ENCODE data around the gene CEP55.
"Not testable (repeated sequence)": the region's sequence is repeated elsewhere in the genome, so short reads cannot be mapped to it uniquely, and the experiment has no call there.

Gene CEP55

DNA sequence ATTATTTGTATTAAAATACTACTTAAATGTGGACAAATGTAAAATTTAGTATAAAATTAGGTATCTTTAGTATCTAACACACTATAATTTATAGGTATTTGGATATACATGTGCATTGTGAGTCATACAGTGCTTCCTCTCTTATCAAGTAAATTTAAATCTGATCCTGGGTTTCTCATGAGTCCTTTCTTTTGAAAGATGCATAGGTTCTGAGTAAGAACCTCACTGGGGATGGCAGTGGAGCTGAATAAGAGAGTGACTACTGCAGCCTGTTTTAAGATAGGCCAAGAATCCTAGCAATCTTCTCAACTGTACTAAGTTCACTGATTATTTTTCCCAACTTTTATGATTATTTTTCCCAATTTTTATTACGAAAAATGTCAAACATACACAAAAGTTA is 16.2 kb downstream of the CEP55 start:
- DNase-seq (ENCODE audit: low spot score) = no peak
- no peak for FAIRE-seq

DNA sequence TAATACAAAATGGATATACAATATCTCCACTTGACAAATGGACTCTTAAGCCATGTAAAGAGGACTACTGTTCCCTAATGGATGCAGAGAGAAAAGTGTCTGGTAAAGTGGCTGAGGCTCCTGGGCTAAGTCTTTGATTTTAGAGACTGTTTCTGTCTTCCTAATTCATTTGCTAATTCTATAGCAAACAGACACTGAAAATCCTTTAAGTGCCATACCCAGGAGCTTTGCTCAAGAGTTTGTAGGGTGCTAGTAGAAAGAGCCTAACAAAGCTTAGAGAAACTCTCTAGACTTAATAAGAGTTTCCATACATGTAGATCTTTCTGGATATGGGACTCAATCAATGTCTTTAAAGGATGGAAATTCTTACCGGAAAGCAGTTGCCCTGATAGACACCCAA is 16.7 kb downstream of the CEP55 start:
- FAIRE-seq (no peak), DNase-seq (ENCODE audit: low spot score) (no peak)

DNA sequence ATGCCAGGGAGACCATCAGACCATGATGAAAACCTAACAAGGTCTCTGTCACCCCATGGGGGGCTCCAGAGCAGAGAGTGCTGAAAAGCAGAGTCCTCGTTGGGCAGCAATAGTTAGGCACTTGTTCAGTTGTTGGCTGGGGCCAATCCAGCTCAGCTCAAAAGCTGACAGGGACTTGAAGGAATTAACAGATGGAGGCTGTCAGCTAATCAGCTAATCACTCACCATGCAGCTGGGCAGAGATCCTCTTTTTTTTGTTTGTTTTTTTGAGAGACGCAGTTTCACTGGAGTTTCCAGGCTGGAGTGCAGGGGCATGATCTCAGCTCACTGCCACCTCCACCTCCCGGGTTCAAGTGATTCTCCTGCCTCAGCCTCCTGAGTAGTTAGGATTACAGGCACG is 18.1 kb downstream of the CEP55 start:
- DNase-seq (ENCODE audit: low spot score) = no peak
- no peak for FAIRE-seq

DNA sequence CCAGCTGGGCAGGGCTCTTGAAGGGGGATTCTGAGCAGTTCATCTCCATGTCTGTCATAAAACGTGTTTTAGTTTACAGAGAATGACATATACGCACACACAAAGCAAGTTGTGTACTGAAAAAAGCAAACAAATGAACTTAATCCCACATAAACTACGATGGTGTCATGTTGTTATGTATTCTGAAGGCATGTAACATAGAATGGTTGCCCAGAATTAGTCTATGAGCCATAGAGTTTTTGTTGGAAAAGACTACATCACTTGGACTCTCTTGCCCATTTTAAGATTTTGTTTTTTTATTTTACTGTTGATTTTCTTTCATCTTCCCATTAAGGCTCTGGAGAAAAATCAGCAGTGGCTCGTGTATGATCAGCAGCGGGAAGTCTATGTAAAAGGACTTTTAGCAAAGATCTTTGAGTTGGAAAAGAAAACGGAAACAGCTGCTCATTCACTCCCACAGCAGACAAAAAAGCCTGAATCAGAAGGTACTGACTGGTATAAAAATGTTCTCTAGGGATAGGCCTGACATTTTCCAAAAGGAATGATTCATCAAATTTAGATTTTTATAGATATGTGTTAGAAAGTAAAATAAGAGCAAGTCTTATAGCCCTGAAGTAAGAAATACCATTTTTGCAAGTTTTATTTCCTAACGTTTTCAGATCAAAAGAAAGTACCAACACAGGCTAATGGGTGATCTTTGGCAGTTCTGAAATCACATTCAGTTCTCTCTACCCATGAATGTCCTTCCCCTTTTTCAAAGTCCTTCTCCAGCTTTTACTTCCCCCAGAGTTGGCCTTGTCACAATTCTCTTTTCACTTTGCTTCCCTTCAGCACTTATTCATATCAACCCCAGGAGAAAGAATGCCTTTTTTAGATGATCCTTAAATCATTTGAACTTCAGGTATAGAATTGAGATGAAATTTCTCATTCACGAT is 18.9 kb downstream of the CEP55 start:
- DNase-seq (ENCODE audit: low spot score) = no peak

DNA sequence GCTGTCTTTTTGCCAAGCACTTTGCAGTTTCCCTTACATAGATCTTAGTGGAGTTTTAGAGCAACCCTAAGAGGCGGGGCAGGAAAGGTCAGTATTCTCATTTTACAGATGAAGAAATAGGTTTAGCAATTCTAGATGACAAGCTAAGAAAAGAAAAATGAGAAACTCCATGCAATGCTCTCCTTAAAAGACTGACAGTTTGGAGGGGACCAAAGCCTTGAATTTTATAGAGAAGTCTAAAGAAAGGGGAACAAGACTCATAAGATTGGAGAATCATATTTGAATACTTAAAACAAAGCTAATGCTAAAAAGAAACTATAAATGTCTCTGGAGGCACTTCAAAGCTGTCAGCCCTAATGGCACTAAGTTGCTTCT is 19.6 kb downstream of the CEP55 start:
- FAIRE-seq (no peak), DNase-seq (ENCODE audit: low spot score) (no peak)

More for the DNA sequence above, 18.9 kb downstream of the CEP55 start:
- no peak for FAIRE-seq

DNA sequence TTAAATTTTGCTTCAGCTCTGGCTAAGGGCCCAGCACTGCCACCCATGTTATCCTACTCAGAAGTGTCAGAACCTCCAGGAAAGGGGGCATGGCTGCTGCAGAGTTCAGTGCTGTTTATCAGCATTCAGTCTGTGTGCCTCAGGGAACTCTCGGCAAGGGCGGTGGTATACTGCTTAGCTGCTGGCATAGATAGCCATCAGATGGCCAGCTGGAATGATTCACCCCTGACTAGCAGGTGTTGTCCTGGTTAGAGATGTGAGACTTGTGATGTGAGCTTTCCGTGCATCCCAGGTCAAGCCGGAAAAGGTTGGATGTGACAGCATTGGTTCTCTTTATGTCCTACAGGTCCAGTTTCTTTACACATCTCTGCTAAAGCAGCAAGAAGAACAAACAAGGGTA is 22.1 kb downstream of the CEP55 start:
- FAIRE-seq (no peak), DNase-seq (ENCODE audit: low spot score) (no peak)

DNA sequence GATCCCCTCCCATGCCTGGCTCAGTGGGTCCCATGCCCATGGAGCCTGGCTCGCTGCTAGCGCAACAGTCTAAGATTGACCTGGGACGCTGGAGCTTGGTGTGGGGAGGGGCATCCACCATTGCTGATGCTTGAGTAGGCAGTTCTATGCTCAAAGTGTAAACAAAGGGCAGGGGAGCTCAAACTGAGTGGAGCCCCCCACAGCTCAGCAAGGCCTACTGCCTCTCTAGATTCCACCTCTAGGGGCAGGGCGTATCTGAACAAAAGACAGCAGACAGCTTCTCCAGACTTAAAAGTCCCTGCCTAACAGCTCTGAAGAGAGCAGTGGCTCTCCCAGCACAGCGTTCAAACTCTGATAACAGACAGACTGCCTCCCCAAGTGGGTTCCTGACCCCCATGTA is 38.9 kb downstream of the CEP55 start:
- FAIRE-seq = no peak
- no peak for DNase-seq (ENCODE audit: low spot score)

DNA sequence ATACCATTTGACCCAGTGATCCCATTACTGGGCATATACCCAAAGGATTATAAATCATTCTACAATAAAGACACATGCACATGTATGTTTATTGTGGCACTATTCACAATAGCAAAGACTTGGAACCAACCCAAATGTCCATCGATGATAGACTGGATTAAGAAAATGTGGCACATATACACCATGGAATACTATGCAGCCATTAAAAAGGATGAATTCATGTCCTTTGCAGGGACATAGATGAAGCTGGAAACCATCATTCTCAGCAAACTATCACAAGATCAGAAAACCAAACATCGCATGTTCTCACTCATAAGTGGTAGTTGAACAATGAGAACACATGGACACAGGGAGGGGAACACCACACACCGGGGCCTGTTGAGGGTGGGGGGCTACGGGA is 44.5 kb downstream of the CEP55 start:
- DNase-seq (ENCODE audit: low spot score); FAIRE-seq: not testable (repeated sequence)

DNA sequence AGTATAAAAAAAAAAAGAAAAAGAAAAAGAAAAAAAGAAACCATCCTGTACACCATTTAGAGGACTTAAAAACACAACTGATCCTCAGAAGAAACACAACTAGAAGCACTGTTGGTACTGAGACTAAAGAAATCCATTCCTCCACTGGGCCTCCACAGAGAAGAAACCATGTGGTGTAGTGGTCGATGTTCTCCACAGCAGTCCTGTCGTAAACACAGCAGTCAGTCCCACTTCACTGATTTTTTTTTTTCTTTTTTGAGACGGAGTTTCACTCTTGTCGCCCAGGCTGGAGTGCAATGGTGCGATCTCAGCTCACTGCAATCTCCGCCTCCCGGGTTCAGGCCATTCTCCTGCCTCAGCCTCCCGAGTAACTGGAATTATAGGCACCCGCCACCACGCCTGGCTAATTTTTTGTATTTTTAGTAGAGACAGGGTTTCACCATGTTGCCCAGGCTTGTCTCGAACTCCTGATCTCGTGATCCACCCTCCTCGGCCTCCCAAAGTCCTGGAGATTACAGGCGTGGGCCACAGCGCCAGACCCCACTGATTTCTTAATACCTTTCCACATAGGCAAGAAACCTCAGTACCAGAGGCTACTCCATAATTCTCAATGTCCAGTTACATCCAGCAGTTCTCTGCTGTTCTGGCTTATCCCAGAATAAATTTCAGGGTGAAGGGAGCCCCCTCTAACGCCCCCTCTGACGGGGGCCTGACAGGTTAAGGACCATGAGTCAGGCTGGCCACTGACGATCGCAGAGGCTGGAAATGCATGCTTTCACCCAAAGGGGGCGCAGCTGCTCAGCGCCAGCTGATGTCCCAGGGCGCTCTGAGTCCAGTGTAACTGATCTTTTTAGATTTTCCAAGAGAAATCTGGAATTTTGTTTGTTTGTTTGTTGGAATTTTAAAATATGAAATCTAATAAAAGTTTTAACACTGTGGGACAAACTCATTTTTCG is 45.3 kb downstream of the CEP55 start:
- DNase-seq (ENCODE audit: low spot score) (peak; percentile 44), FAIRE-seq (no peak)

DNA sequence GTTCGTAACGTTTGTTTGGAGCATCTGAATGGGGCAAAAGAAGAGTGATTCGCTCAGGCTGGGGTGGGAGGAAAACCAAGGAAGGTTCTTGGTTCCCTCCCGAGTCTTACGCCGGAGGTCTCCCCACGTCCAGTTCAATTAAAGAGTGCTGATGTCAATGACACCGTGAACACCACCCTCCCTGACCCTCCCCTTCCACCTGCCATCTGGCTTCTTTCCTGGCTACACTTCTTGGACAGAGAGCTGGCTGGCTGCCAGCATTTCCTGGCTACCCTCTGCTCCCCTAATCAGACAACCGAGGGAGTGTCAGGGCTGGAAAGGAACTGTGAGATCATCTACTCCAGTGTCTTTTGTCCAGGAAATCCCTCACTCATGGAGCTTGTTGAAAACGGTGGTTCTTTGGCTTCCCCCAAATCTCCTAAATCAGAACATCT is 46.0 kb downstream of the CEP55 start:
- DNase-seq (ENCODE audit: low spot score) (peak; percentile 20), FAIRE-seq (no peak)

DNA sequence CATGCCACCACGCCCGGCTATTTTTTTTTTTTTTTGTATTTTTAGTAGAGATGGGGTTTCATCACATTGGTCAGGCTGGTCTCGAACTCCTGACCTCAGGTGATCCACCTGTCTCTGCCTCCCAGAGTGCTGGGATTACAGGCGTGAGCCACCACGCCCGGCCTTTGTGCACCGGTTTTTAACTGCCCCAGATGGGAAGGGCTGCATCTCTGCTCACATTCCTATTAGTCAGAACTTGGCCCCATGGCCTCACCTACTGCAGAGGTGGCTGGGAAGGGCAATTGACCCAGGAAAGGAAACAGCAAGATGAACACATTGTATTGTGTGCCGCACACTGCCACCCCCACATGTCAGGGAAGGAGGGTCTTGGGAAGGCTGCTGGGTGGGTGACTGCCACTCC is 50.6 kb downstream of the CEP55 start:
- DNase-seq (ENCODE audit: low spot score); FAIRE-seq: not testable (repeated sequence)

DNA sequence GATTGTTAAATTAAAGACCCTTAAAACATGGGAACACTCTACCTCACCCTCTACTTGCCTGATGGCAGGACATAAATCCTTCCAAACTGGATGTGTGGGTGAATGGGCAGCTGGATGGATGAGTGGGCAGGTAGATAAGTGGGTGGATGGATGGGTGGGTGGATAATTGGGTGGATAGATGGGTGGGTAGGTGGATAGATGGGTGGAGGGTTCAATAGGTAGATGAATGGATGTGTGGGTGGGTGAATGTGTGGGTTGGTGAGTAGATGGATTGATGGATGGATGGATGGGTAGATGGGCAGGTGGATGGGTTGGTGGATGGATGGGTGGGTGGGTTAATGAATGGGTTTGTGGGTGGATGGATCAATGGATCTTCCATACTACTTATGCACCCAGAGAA is 51.1 kb downstream of the CEP55 start:
- DNase-seq (ENCODE audit: low spot score) (no peak), FAIRE-seq (no peak)

DNA sequence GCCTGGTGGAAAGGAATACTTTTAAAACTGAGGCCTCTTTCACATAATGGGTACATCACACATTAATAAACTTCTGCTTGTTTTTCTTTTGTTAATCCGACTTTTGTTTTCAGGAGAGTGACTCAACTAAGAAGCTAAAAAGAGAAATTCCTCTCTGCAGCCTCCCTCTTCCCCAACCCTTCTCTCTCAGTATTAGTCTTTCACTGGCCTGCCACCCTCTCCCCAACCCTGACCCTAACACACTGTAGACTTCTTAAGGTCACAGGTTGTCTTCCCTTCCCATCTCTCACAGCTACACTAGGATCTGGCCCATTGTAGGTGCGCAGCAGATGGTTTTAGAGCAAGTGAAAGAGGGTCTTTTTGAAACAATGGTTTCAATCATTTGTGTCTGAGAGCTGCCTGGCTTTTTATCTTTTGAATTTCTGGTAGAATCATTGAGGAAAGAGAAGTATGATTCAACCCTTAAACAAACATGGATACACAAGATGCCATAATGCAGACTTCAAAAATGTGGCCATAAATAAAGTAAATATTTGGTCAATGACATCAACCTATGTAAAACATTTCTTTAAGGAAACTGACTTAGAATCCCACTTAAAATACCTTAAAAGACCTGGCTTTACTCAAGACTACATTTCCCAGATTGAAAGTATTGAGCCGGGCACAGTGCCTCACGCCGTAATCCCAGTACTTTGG is 52.1 kb downstream of the CEP55 start:
- DNase-seq (ENCODE audit: low spot score) (peak; percentile 23), FAIRE-seq (no peak)

DNA sequence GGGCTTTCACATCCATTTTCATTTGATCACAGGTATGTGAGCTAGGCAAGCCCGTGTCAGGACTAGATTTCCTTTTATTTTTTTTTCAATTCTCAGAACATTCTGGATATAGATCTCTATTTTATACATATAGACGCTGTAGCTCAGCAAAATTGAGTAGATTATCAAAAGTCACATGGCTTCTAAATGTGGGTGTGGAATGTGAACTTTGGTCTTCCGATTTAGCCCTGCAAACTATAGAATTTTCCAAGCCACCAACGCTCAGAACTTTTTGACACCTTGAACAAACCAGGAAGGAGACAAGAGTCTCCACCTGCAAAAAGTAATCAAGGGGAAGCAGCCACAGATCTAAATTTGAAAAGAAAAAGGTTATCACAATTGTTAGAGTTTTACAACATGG is 54.2 kb downstream of the CEP55 start:
- DNase-seq (ENCODE audit: low spot score) = no peak
- FAIRE-seq = no peak

DNA sequence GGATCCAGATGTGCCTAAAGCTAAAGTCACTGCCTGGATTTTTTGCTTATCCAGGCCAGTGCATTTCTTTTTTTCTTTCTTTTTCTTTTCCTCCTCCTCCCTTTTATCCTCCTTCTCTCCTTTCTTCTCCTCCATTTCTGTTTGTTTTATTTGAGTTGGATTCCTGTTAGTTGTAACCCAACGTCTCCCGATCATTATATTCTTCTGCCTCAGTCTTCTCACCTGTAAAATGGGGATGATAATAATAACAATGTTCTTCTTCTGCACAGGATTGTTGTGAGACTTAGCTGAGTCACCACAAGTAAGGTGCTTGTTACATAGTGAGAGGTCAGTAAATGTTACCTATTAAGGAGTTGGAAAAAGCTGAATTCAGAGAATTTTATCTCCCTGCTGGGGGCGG is 56.4 kb downstream of the CEP55 start:
- DNase-seq (ENCODE audit: low spot score) (no peak), FAIRE-seq (no peak)

DNA sequence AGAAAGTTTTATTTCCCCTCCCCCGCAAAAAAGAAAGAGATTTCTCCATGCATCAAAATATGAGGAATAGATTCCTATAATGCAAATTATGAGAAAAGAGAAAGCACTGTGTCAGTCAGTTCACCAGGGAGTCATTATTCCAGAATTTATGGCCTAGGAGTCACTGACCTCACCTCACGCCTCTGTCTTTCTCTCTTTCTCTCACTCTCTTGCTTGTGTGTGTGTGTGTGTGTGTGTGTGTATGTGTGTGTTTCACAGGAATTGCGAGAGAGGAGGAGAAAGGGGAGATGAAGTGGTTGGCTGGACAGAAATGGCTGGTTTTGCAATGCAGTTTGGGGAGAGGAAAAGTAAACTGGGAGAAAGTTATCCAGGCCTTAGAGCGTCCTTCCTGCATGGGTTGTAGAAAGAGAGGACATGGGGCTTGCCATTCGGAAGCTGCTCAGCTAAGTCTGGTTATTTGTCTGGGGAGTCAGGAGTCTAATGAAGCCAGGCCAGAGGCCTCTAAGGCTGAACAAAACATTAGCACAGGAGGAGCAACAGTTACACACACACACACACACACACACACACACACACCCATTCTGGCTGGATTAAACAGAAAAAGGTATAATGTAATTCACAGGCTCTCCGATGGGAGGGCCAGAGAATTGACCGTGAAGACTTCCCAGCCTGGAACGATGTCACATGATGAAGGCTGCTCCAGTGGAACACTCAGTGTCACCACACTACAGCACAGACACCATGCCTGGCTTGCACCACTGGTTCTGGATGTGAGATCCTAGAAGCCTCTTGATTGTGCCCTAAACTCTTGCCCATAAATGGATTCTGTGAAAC is 57.3 kb downstream of the CEP55 start:
- FAIRE-seq (no peak), DNase-seq (ENCODE audit: low spot score) (no peak)

DNA sequence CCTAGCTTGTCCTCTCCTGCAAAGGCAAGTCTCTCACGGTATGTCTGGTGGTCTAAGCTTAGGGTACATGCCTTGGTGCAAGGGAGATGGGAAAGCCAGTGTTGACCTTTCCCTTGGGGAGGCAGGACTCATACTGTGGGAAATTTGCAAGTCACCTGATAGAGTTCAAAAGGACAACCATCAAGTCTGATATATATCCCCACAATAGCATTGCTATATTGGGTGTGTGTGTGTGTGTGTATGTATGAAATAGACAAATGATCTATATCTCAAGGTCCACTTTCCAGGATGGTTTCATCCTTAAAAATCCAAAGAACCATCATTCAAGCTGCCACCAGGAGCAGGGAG is 57.9 kb downstream of the CEP55 start:
- DNase-seq (ENCODE audit: low spot score) (no peak), FAIRE-seq (no peak)

DNA sequence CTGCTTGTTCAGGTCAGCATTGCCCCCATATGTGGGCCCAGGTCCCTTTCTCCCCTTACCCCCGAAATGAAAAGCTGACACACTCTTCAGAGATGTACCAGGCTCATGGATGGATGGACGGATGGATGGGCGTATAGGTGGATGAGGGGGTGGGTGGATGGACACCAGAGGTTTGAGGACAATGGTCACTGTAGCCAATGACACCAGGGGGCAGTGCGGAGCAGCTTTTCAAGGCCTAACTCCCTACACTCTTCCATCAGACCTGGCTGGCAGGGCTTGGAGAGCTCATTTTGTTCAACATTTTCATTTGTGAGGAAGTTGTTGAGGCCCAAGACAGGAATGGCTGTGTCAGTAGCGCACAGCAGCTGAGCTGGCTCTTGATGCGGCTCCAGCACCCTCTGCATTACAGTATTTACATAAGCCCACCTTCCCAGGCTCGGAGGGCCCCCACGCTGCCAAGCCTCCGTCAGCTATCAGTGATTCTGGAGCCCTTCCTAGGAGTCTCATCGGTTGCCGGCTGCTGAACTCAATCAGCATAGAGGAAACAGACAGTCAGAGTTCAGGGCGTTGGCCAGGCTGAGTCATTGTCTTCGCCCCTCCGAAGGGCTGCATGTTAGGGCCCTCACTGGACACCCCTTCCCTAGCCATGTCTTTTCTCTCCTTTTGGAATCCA is 58.5 kb downstream of the CEP55 start:
- FAIRE-seq (no peak), DNase-seq (ENCODE audit: low spot score) (peak; percentile 63)

DNA sequence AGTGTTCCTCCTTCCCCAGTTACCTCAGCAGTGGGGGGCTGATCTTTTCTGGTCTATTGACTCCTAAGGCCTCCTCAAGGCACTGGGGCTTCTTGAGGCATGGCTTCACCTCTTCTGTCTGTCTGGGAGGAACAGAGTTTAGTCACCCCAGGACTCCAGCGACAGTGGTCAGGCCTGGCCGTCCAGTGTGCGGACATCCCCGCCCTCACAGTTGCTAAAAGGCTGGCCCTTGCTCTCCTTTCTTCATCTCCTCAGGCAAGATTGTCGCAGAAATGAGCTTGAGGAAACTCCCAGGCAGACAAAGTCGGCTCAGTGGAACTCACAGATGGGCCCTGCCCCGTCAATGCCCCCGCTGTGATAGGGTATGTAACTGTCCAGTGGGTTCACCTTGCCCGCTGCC is 63.1 kb downstream of the CEP55 start:
- DNase-seq (ENCODE audit: low spot score) (no peak), FAIRE-seq (no peak)

DNA sequence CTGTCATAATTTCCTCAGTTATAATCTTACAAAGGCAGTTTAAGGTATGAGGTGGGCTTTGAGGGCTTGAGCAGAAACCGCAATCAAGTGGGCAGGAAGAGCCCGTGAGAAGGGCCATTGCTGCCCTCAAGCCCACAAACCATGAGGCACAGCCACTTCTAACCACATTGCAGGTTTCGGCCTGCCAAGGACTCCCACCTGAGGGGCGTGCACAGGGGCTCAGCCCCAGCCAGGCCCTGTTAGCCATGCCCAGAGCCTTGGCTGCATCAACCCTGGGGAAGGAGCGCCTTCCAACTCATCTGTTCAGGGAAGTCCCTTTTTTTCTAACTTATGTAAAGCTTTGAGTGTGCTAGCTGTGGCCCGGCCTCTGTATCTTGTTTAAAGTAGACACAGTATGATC is 64.1 kb downstream of the CEP55 start:
- no peak for FAIRE-seq
- no peak for DNase-seq (ENCODE audit: low spot score)
